Hepatocyte (in vitro differentiated cells): Measurements from ENCODE around the gene CALML3.

ENCODE experiments used
- CTCF ChIP-seq: fragments of 200-600 bp; sonication (generic); IDR thresholded peaks from 2 replicates; pipeline ENCODE4 v1.5.1; 2016; ENCODE audit warnings: antibody characterized with exemption, mild to moderate bottlenecking; ENCODE audit not compliant: poor library complexity
- EZH2phosphoT487 ChIP-seq: fragments of 200-600 bp; sonication (generic); IDR thresholded peaks from one replicate; pipeline ENCODE4 v1.6.1; 2018; ENCODE audit warnings: antibody characterized with exemption, mild to moderate bottlenecking, low read depth, moderate library complexity; ENCODE audit not compliant: unreplicated experiment, severe bottlenecking

- TF ChIP-seq CTCF (no peak), EZH2phosphoT487 (no peak)
These were observed 40.4 kb downstream of the CALML3 start for GRCh38 chr10:5565205-5565545.
